Right kidney (tissue), 1 donor: ENCODE data around the gene DDIT3.

ENCODE experiments used
- DNase-seq: peaks from one replicate; pipeline ENCODE4 v3.0.0-alpha.2; 2016

DDIT3 gene

GRCh38 chr12:57487055-57487596 lies 33.2 kb downstream of the DDIT3 start:
- no peak for DNase-seq

GRCh38 chr12:57485695-57486094 lies 34.6 kb downstream of the DDIT3 start:
- DNase-seq: no peak

- DNase-seq: no peak
These were observed 36.8 kb downstream of the DDIT3 start for GRCh38 chr12:57483466-57483865.

- no peak for DNase-seq
These were observed 38.6 kb downstream of the DDIT3 start for GRCh38 chr12:57481671-57482070.

GRCh38 chr12:57479376-57480115 lies 40.8 kb downstream of the DDIT3 start, which contains the start of gene ARHGAP9:
Gene ARHGAP9 (minus strand): TSS chr12:57479866. CDS start chr12:57479406, 460 bp downstream.
- no peak for DNase-seq

GRCh38 chr12:57479043-57479375 lies 41.3 kb downstream of the DDIT3 start:
- no peak for DNase-seq

- no peak for DNase-seq
These were observed 42.3 kb downstream of the DDIT3 start for GRCh38 chr12:57477710-57478681.

GRCh38 chr12:57476993-57477709 lies 43.2 kb downstream of the DDIT3 start:
- DNase-seq: no peak

- peak; percentile 33 for DNase-seq
These were observed 43.9 kb downstream of the DDIT3 start for GRCh38 chr12:57476162-57476992.

- DNase-seq: peak; percentile 73
These were observed 44.8 kb downstream of the DDIT3 start for GRCh38 chr12:57475271-57476161.

- no peak for DNase-seq
These were observed 45.5 kb downstream of the DDIT3 start for GRCh38 chr12:57474862-57475261.

GRCh38 chr12:57474430-57474829 lies 45.9 kb downstream of the DDIT3 start:
- DNase-seq: no peak

- DNase-seq: no peak
These were observed 46.4 kb downstream of the DDIT3 start for GRCh38 chr12:57473886-57474285.

- no peak for DNase-seq
These were observed 46.9 kb downstream of the DDIT3 start for GRCh38 chr12:57473392-57473791.

- DNase-seq: no peak
These were observed 47.9 kb downstream of the DDIT3 start for GRCh38 chr12:57472391-57472790.

- DNase-seq: no peak
These were observed 48.7 kb downstream of the DDIT3 start for GRCh38 chr12:57471661-57472060.

GRCh38 chr12:57470970-57471656 lies 49.2 kb downstream of the DDIT3 start:
- DNase-seq: no peak

GRCh38 chr12:57470286-57470969 lies 49.9 kb downstream of the DDIT3 start:
- DNase-seq: no peak
